HT1080 (cell line): ENCODE data around the gene MRPL20. TPM values are rescaled to one million over a fixed set of nuclear protein-coding genes. Genes with fewer than 3 reads are reported as not detected.
"Not testable (repeated sequence)": the region's sequence is repeated elsewhere in the genome, so short reads cannot be mapped to it uniquely, and the experiment has no call there.

Experiments used
- DNase-seq: peaks from one replicate; pipeline ENCODE4 v3.0.0-alpha.2; 2015; ENCODE audit warnings: low read depth
- total RNA-seq: library from RNA; depleted of rRNA; stranded (reverse); fragments of >200 nt; shearing (Covaris generic); gene quantifications from 2 replicates; pipeline ENCODE4 v1.2.3, GENCODE V29; 2014

The MRPL20 gene
- total RNA-seq, 1 experiment from 2014 or later: 319 TPM

DNA sequence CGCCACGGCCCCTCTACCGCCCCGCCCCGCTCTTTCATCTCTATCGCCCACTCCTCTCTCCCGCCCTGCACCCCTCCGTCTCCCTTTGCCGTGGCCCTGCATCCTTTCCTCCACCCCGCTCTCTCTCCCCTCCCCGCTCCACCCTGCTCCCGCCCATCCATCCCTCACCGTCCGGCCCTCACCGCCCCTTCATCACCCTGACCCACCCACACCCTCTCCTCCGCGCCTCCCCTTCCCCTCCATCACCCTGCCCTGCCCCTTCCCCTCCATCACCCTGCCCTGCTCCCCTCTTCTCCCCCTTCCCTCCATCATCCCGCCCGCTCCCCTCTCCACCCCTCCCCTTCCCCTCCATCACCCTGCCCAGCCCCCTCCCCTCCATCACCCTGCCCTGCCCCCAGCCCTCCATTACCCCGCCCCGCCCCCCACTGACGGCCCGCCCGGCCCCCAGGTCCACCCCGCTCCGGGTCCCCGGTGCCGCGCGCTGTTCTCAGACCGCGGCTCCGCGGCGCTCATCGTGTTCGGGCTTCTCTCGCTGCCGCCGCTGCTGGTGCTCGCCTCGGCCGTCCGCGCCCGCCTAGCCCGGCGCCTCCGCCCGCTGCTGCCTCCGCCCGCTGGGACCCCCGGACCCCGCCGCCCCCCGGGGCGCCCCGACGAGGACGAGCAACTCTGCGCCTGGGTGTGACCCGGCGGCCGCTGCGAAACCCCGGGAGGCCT lies 20.2 kb upstream of the MRPL20 start:
- no peak for DNase-seq

DNA sequence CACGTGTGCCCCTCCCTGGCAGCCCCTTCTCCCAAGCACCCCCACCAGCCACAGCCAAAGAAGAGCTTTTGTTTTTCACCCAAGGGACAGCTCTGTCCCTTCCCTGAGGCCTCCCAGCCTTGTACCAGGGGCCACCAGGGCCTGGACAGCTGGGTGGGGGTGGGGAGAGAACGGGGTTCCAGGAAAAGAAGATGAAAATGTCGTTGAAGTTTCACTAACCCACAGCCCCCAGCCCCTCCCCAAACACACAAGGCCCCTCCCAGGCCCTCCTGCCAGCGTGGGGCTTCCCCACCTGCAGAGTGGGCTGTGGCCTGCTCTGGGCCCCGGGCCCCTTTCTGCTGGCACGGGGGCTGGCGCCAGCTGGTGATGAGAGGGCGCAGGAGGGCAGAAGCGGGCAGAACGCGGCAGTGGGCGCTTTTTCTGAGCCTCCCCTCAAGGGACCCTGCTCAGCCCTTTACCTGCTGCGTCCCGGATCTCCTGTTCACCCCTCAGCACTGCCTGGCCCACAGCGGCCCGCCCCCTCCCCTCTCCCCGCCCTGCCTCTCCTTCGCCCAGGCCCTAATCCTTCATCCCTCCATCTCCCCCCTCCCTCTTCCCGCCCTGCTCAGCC lies 19.5 kb upstream of the MRPL20 start:
- DNase-seq: no peak

- no peak for DNase-seq
Observed at GRCh38 chr1:1425753-1426495, 18.8 kb upstream of the MRPL20 start.

- DNase-seq: no peak
Observed at GRCh38 chr1:1425426-1425752, 18.3 kb upstream of the MRPL20 start.

DNA sequence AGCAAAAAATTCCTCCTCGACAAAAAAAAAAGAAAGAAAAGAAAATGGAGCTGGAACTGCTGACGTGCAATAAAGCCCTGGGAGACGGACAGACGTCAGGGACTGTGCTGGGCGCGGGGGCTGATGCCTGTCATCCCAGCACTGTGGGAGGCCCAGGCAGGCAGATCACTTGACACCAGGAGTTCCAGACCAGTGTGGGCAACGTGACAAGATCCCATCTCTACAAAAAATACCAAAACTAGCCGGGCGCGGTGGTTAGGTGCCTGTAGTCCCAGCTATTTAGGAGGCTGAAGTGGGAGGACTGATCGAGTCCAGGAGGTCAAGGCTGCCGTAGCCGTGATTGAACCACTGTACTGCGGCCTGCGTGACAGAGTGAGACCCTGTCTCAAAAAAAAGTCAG lies 17.6 kb upstream of the MRPL20 start:
- DNase-seq: no peak

DNA sequence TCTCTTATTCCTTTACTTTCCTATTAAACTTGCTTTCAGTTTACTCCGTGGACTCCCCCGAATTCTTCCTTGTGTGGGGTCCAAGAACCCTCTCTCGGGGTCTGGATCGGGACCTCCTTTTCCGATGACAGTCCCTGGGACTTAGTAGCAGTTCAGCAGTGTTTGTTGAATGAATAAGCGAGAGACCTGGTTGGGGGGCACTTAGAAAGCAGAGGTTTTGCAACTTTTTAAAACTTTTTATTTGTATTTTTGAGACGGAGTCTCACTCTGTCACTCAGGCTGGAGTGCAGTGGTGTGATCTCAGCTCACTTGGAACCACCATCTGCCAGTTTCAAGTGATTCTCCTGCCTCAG lies 16.1 kb upstream of the MRPL20 start:
- DNase-seq: no peak

DNA sequence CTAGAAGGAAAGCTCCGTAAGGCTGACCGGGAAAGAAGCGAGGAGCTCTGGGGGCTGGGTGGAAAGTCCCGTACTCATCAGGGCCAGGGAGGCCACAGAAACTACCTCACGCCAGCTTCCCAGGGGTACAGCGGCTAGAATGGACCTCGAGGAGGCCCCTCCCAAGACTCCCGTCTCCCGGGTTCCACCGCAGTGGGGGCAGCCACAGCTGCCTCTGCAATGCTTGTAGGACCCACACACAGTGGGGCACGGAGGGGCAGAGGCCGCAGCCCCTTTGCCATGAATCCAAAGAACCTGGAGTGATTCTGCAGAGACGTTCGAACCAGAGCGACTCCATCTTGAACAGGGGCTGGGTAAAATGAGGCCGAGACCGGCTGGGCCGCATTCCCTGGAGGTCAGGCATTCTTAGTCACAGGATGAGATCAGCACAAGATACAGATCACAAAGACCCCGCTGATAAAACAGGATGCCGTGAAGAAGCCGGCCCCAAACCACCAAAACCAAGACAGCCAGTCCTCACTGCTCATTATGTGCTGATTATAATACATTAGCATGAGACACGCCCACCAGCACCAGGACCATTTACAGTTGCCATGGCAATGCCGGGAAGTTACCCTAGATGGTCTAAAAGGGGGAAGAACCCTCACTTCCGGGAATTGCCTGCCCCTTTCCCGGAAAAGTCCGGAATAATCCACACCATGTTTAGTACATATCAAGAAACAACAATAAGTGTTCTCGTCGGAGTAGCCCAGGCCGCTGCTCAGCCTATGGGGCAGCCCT lies 15.6 kb upstream of the MRPL20 start:
- peak; percentile 68 for DNase-seq

DNA sequence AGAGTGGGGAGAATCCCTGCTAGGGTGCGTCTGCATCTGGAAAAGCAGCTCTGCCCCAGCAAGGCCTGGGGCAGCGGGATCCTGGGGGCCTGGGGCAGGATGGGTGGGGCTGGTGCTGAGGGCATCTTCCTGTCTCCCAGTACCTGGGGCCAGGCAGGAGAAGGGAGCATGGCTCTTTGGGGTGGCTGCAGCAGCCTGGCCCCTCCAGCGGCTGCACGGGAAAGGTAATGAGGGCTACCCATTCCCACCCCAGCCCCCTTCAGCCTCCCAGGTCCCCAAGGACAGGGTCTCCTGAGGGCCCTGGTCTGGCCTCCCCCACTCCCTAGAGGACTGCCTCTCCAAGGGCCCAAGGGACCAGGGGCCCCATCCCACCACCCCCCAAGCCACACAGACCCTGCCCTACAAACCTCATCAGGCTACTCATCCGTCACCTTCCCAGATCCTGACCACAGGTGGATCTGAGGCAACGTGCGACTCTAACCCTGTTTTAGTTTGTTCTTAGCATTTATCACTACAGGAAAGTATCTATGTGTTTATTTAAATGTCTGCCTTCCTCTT lies 14.9 kb upstream of the MRPL20 start:
- no peak for DNase-seq

DNA sequence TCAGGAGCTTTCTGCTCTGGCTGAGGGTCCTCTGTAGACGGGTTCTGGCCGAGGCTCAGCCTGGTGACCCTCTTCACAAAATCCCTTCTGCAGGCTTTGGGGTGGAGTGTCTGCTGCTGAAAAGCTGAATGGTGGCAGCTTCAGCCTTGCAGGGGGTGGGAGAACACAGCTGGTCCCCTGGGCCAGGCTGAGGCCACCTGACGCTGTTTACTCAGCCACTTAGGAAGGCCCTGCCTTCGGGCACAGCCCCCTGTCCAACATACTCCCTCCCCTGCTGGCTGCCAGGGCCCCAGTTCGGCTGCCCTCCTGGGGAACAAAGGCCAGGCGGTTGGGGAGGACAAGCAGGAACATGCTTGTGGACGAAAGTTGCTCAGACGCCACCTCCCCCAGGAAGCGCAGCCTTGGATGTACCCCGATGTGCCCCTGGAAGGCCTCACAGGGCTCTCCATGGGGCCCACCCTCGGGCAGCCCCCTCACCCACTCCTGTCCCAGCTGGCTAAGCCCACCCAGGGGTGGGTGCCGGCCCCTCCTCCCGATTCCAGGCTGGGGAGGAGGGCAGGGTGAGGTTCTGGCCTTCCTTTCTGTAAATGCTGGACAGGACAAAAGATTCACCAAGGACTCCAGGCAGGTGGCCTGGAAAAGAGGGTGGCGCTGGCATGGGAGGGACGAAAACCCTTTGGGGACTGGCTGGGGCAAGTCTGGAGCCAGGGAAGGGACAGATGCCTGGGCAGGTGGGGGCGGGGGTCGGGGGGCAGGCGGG lies 14.2 kb upstream of the MRPL20 start, which contains the start of gene ANKRD65:
ANKRD65 (minus strand) TSS at position 130 of the 760 bp plus-strand sequence. CDS start 271 bp downstream, outside the sequence.
- DNase-seq: no peak

DNA sequence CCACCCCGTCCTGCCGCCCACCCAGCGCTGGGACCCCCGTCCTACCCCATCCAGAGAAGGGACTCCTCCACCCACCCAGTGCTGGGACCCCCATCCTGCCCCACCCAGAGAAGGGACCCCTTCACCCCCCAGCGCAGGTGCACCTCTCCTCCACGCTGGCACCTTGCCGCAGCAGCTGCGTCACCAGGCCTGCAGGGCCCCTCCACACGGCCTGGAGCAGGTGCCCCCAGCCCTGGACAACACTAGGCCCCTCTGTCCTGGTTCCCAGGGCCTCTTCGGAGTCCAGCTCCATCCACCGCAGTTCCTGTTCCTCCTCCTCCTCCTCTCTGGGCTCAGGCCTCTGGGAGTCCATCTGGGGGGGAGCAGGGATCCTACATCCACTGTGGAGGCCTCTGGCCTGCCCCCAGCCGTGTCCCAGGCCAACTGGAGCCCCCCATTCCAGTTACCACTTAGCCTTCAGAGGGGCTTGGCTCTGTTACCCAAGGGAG lies 13.6 kb upstream of the MRPL20 start:
- DNase-seq: no peak

DNA sequence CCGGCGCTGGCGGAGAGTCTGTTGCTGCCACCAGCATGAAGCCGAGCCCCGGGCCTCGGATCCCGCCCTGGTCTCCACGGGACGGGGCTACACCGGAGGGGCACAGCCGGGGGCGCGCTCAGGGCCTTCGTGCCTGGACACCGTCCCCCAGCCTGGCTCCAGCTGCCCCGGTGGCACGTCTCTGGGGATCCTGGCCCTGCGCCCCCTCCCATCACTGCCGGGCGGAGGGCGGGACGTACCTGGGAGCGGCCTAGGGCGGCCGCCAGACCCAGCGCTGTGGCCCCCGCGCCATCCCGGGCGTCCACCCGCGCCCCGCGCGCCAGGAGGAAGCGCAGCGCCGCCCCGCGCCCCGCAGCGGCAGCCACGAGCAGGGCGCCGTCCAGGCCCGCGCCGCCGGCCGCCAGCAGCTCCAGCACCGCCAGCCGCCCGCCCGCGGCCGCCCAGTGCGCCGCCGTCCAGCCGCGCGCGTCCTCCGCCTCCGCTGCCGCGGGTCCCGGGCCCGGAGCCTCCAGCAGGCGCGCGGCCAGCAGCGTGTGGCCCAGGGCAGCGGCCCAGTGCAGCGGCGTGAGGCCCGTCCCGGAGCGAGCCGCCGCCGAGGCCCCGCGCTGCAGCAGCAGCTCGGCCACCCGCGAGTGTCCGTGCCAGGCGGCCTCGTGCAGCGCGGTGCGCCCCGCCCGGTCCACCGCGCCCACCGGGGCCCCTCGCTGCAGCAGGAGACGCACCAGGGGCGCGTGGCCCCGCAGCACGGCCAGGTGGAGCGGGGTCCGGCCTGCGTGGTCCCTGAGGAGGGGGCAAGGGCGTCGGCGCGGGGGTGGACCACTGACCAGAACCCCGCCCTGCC lies 12.9 kb upstream of the MRPL20 start:
- DNase-seq: no peak

DNA sequence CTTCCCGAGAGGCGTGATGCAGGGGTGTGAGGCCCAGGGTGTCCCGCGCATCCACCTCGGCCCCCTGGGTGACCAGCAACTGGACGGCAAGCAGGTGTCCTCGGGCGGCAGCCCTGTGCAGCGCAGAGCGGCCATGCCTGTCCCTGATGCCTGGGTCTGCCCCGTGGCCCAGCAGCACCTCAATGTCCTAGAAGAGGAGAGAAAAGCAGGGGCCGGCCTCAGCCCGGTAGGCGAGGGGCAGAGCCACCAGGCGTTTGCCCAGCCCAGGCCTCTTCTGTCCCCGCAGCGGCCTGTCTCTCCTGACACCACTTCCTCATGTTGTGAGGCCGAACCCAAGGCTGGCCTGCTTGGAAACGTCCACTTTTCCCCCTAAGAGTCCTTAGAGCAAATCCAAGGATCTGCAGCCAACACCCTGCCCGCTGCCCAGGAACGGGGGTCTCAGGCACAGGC lies 12.3 kb upstream of the MRPL20 start:
- DNase-seq: no peak

GRCh38 chr1:1418464-1419362 lies 11.6 kb upstream of the MRPL20 start:
- DNase-seq: no peak

GRCh38 chr1:1417825-1418463 lies 10.9 kb upstream of the MRPL20 start:
- not testable (repeated sequence) for DNase-seq

DNA sequence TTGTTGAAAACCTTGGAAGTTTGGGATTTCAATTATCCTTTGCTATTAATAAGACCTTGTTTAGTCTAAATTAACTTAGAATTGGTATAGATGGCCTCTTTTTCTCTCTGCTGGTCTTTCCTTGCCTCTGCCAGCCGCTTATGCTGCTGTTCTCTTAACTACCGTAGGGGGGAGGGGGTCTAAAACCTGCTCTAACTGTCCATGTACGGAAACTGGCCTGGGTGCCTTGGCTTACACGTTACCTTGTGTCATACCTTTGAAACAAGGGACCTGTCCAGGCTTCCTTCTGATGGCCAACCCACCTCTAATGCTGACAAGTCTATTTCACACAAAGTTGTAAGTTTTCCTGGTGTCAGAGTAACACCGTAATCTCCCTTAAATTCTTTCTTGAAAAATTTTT lies 10.3 kb upstream of the MRPL20 start:
- DNase-seq: not testable (repeated sequence)

- no peak for DNase-seq
Observed at GRCh38 chr1:1415751-1416150, 8.7 kb upstream of the MRPL20 start.

- DNase-seq: not testable (repeated sequence)
Observed at GRCh38 chr1:1412311-1412902, 5.3 kb upstream of the MRPL20 start.

GRCh38 chr1:1411626-1412025 lies 4.5 kb upstream of the MRPL20 start:
- no peak for DNase-seq
